HEK293T (cell line): ENCODE results near the gene MAP3K9.

Source experiments
- BHLHE40 ChIP-seq: fragments of 450-650 bp; IDR thresholded peaks from 2 replicates; pipeline ENCODE4 v1.6.1; 2016; ENCODE audit warnings: mild to moderate bottlenecking, moderate library complexity, borderline replicate concordance
- CTBP1 ChIP-seq: fragments of 450-650 bp; IDR thresholded peaks from 2 replicates; pipeline ENCODE4 v1.6.1; 2016; ENCODE audit warnings: borderline replicate concordance
- FOXA1 ChIP-seq: fragments of 450-650 bp; IDR thresholded peaks from 2 replicates; pipeline ENCODE4 v1.6.1; 2016; ENCODE audit warnings: mild to moderate bottlenecking
- FOXK2 ChIP-seq: fragments of 450-650 bp; IDR thresholded peaks from 2 replicates; pipeline ENCODE4 v1.6.1; 2016; ENCODE audit warnings: mild to moderate bottlenecking
- FOXM1 ChIP-seq: fragments of 450-650 bp; IDR thresholded peaks from 2 replicates; pipeline ENCODE4 v1.6.1; 2017; ENCODE audit warnings: mild to moderate bottlenecking, borderline replicate concordance
- HDGF ChIP-seq: fragments of 450-650 bp; IDR thresholded peaks from 2 replicates; pipeline ENCODE4 v1.6.1; 2017; ENCODE audit warnings: antibody characterized with exemption, borderline replicate concordance
- L3MBTL2 ChIP-seq: fragments of 450-650 bp; conservative IDR thresholded peaks from 2 replicates; pipeline ENCODE4 v1.6.1; 2016; ENCODE audit warnings: mild to moderate bottlenecking
- LEF1 ChIP-seq: fragments of 450-650 bp; IDR thresholded peaks from 2 replicates; pipeline ENCODE4 v1.6.1; 2017; ENCODE audit warnings: mild to moderate bottlenecking, borderline replicate concordance
- NFRKB ChIP-seq: fragments of 450-650 bp; IDR thresholded peaks from 2 replicates; pipeline ENCODE4 v1.6.1; 2016; ENCODE audit warnings: mild to moderate bottlenecking, moderate library complexity
- SP1 ChIP-seq: fragments of 450-650 bp; IDR thresholded peaks from 2 replicates; pipeline ENCODE4 v1.6.1; 2017
- SUZ12 ChIP-seq: fragments of 450-650 bp; IDR thresholded peaks from 2 replicates; pipeline ENCODE4 v1.6.1; 2016; ENCODE audit warnings: mild to moderate bottlenecking
- TARDBP ChIP-seq: fragments of 450-650 bp; IDR thresholded peaks from 2 replicates; pipeline ENCODE4 v1.6.1; 2016
- ZNF384 ChIP-seq: fragments of 450-650 bp; IDR thresholded peaks from 2 replicates; pipeline ENCODE4 v1.6.1; 2016

GRCh38 chr14:70823281-70823680, 14.0 kb upstream of the MAP3K9 start:
- TF ChIP-seq SUZ12 = no peak
- no peak for TF ChIP-seq NFRKB
- TF ChIP-seq FOXM1 = no peak
- no peak for TF ChIP-seq FOXA1
- no peak for TF ChIP-seq SP1
- TF ChIP-seq TARDBP = no peak
- no peak for TF ChIP-seq ZNF384
- no peak for TF ChIP-seq FOXK2
- TF ChIP-seq HDGF = no peak
- no peak for TF ChIP-seq BHLHE40
- no peak for TF ChIP-seq CTBP1
- TF ChIP-seq L3MBTL2 = no peak
- no peak for TF ChIP-seq LEF1
